HepG2 (cell line): Measurements from ENCODE around the gene SRD5A3. TPM values are rescaled to one million over a fixed set of nuclear protein-coding genes. Genes with fewer than 3 reads are reported as not detected.
A peak's percentile ranks its signal among the peaks of the same experiment; 100 is the strongest.

Experiments used
- ATAC-seq: fragments of 200-7000 bp; cut with Tn5 transposase; 3 replicates; pipeline ENCODE4 v1.9.1; 2020; ENCODE audit warnings: mild to moderate bottlenecking, moderate library complexity
- BruUV-seq: library from RNA; stranded (reverse); fragments of 400-500 nt; replicated peaks from 2 replicates; lab custom pipeline; 2021; lab: Mats Ljungman, UMichigan
- CTCF ChIA-PET: fragments of 300-600 bp; formaldehyde crosslinking; extraction: SDS; loops from one replicate; lab custom pipeline; 2021; ENCODE audit warnings: low total read pairs, inconsistent platforms, low intra/inter-chr PET ratio; lab: Yijun Ruan, JAX
- POLR2A ChIA-PET: fragments of 350-600 bp; sonication (Branson Sonifier 250); formaldehyde crosslinking; loops from one replicate; lab custom pipeline; 2020; ENCODE audit warnings: antibody characterized with exemption, inconsistent platforms; lab: Yijun Ruan, JAX
- DNase-seq: peaks from one replicate; pipeline ENCODE4 v3.0.0-alpha.2; 2015; ENCODE audit warnings: low spot score
- FAIRE-seq: peaks from 3 replicates; lab custom pipeline; 2011; peaks lifted over from hg19 to GRCh38; lab: Jason Lieb, UNC
- H2AFZ ChIP-seq: one replicate; pipeline ENCODE4 v1.6.1; 2011; ENCODE audit warnings: low read length, inconsistent platforms
- H3K27ac ChIP-seq: fragments of 300-600 bp; 3 replicates; pipeline ENCODE4 v1.8.0; 2011; ENCODE audit warnings: mixed run types, mild to moderate bottlenecking, mixed read lengths, low read length, inconsistent platforms; ENCODE audit not compliant: insufficient read depth; ENCODE audit errors: extremely low read length
- H3K27me3 ChIP-seq, 2 experiments: fragments of 200-600 bp in 1 of 2; 2 replicates in 1 of 2; 3 replicates in 1 of 2; pipeline versions ENCODE4 v1.6.0 to v1.8.0; 2011; ENCODE audit warnings: low read length in 2 of 2, mild to moderate bottlenecking in 2 of 2, moderate library complexity in 2 of 2, inconsistent platforms in 1 of 2; ENCODE audit not compliant: insufficient read depth in 2 of 2, control insufficient read depth in 1 of 2
- H3K36me3 ChIP-seq, 2 experiments: fragments of 200-600 bp in 1 of 2; replicated peaks in 1 of 2; 2 replicates in 1 of 2; 3 replicates in 1 of 2; pipeline versions ENCODE4 v1.5.1 to v1.8.0; 2011; ENCODE audit warnings: low read length in 2 of 2, inconsistent platforms in 1 of 2; ENCODE audit not compliant: insufficient read depth in 2 of 2, control insufficient read depth in 1 of 2
- H3K4me1 ChIP-seq: 2 replicates; pipeline ENCODE4 v1.5.1; 2012; ENCODE audit warnings: low read length, inconsistent platforms; ENCODE audit not compliant: insufficient read depth
- H3K4me2 ChIP-seq: 2 replicates; pipeline ENCODE4 v1.6.0; 2011; ENCODE audit warnings: low read depth, low read length, inconsistent platforms
- H3K4me3 ChIP-seq, 3 experiments: fragments of 200-600 bp in 1 of 3; sonication (generic), shearing (Covaris generic) in 1 of 3; replicated peaks in 1 of 3; 2 replicates each; pipeline ENCODE4 v1.5.1; 2011 to 2016; ENCODE audit warnings: low read length in 3 of 3, inconsistent platforms in 2 of 3, low read depth in 2 of 3, mild to moderate bottlenecking in 2 of 3, control low read depth in 1 of 3, mixed read lengths in 1 of 3; ENCODE audit not compliant: insufficient read depth in 1 of 3
- H3K79me2 ChIP-seq: one replicate; pipeline ENCODE4 v1.6.1; 2011; ENCODE audit warnings: low read length, inconsistent platforms; ENCODE audit not compliant: insufficient read depth
- H3K9ac ChIP-seq: 2 replicates; pipeline ENCODE4 v1.6.0; 2011; ENCODE audit warnings: mild to moderate bottlenecking, low read depth, low read length, inconsistent platforms; ENCODE audit not compliant: insufficient read depth
- H3K9me3 ChIP-seq: 2 replicates; pipeline ENCODE4 v1.5.1; 2012; ENCODE audit warnings: mild to moderate bottlenecking, low read length
- H4K20me1 ChIP-seq: 2 replicates; pipeline ENCODE4 v1.6.0; 2011; ENCODE audit warnings: inconsistent platforms, mild to moderate bottlenecking, low read length, moderate library complexity; ENCODE audit not compliant: insufficient read depth
- ESRRA ChIP-seq: sonication (generic); formaldehyde crosslinking; IDR thresholded peaks from 2 replicates; pipeline ENCODE4 v1.5.1; 2020; ENCODE audit warnings: mild to moderate bottlenecking, low read depth, missing genetic modification reagents
- NCOA1 ChIP-seq: sonication (generic); formaldehyde crosslinking; IDR thresholded peaks from 2 replicates; pipeline ENCODE4 v1.9.0; 2021; ENCODE audit warnings: missing genetic modification reagents
- NFAT5 ChIP-seq: sonication (generic); formaldehyde crosslinking; IDR thresholded peaks from 2 replicates; pipeline ENCODE4 v1.4.0; 2020; ENCODE audit warnings: missing genetic modification reagents
- RBM22 ChIP-seq: fragments of 200-400 bp; formaldehyde crosslinking; optimal IDR thresholded peaks from 2 replicates; pipeline ENCODE3; 2017; ENCODE audit warnings: mild to moderate bottlenecking, low read length, moderate library complexity
- ZNF121 ChIP-seq: sonication (generic); formaldehyde crosslinking; IDR thresholded peaks from 2 replicates; pipeline ENCODE4 v1.5.0; 2020; ENCODE audit warnings: mild to moderate bottlenecking, missing genetic modification reagents
- ZNF720 ChIP-seq: sonication (generic); formaldehyde crosslinking; IDR thresholded peaks from 2 replicates; pipeline ENCODE4 v1.4.0; 2020; ENCODE audit warnings: missing genetic modification reagents
- WGBS: methylation state at CpG from one replicate; pipeline ENCODE4 v1.1.6; 2017; ENCODE audit warnings: low lambda C conversion rate; 5-methylcytosine and 5-hydroxymethylcytosine counted together
- in situ Hi-C: cut with HindIII; loops from 2 replicates; pipeline ENCODE4 v1.10.0; 2017; ENCODE audit warnings: low pct_unique_long_range_greater_than_20kb; ENCODE audit not compliant: extremely low pct_ligation_motif_present
- intact Hi-C: fragments of 100-400 bp; cut with micrococcal nuclease; formaldehyde crosslinking; loops from one replicate; pipeline ENCODE4 v1.10.0; 2022; ENCODE audit not compliant: unreplicated experiment
- polyA plus RNA-seq, 8 experiments: library from polyadenylated mRNA; depleted of rRNA in 3 of 8; stranded (reverse) in 7 of 8; unstranded in 1 of 8; fragments of >200 nt; fragmentation: Illumina TruSeq in 4 of 8; extraction: Trizol in 4 of 8; gene quantifications; 2 replicates each; pipeline versions ENCODE4 v1.2.1 to v1.2.3, GENCODE V29; 2011 to 2016; ENCODE audit warnings: low read depth in 4 of 8, missing spikeins in 1 of 8, mixed read lengths in 1 of 8; ENCODE audit not compliant: insufficient read depth in 1 of 8
- total RNA-seq, 5 experiments: library from RNA; depleted of rRNA; stranded (reverse); fragments of >200 nt; fragmentation: Illumina TruSeq; extraction: Trizol; gene quantifications; 2 replicates each; pipeline ENCODE4 v1.2.3, GENCODE V29; 2016; ENCODE audit warnings: low read depth in 1 of 5
- TF ChIP-seq, protein P1 (sequence below): sonication (generic); formaldehyde crosslinking; IDR thresholded peaks from 2 replicates; pipeline ENCODE4 v1.8.1; 2023; ENCODE audit warnings: missing genetic modification reagents, inconsistent platforms, borderline replicate concordance
- TF ChIP-seq, protein P2 (sequence below): sonication (generic); formaldehyde crosslinking; conservative IDR thresholded peaks from 2 replicates; pipeline ENCODE4 v1.4.0; 2020; ENCODE audit warnings: missing genetic modification reagents

Gene SRD5A3
- total and polyA plus RNA-seq, 2 of the 13 experiments (the other 11 are each of a cell fraction or from before 2014, with no cell fraction given) = 12.4 to 18.4 TPM

DNA sequence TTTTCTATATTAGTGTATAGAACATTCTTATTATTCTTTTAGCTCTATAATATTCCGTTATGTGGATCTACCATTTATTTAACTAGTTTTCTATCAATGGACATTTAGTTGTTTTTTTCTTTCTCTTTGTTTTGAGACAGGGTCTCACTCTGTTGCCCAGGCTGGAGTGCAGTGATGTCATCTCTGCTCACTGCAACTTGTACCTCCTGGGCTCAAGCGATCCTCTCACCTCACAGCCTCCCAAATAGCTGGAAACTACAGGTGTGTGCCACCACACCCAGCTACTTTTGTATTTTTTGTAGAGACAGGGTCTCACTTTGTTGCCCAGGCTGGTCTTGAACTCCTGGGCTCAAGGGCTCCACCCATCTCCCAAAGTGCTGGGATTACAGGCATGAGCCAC, 60.5 kb downstream of the SRD5A3 start (continued):
- TF ChIP-seq NFAT5 (CRISPR knock-in tag) (no peak), ZNF121 (CRISPR knock-in tag) (peak; percentile 54; the same call in 1 of the 2 replicates), ZNF720 (no peak)

GRCh38 chr4:55407119-55407518, 61.1 kb downstream of the SRD5A3 start:
- H3K27ac ChIP-seq = no peak overlapping the region
- peaks cover 9% of the 10 kb centered on the region for H4K20me1 ChIP-seq
- in situ Hi-C loops (no loop called here), intact Hi-C loops (no loop called here)
- no peak for FAIRE-seq
- no peak overlapping the region for H3K9ac ChIP-seq
- H3K36me3 ChIP-seq = peaks cover 5 to 26% of the 10 kb centered on the region in 2 experiments; a peak in 4 of 5 replicates
- WGBS = 98% methylated on average over 3 of the region's 3 CpGs
- H3K4me1 ChIP-seq = peaks cover 10% of the 10 kb centered on the region
- no TSS peak for BruUV-seq
- H3K79me2 ChIP-seq = peaks cover 57% of the 10 kb centered on the region
- ATAC-seq = no peak
- CTCF ChIA-PET = no interaction called here
- no peak overlapping the region for H3K4me2 ChIP-seq
- TF ChIP-seq, protein P1, sequence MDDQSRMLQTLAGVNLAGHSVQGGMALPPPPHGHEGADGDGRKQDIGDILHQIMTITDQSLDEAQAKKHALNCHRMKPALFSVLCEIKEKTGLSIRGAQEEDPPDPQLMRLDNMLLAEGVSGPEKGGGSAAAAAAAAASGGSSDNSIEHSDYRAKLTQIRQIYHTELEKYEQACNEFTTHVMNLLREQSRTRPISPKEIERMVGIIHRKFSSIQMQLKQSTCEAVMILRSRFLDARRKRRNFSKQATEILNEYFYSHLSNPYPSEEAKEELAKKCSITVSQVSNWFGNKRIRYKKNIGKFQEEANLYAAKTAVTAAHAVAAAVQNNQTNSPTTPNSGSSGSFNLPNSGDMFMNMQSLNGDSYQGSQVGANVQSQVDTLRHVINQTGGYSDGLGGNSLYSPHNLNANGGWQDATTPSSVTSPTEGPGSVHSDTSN (CRISPR knock-in tag) = no peak
- TF ChIP-seq, protein P2, sequence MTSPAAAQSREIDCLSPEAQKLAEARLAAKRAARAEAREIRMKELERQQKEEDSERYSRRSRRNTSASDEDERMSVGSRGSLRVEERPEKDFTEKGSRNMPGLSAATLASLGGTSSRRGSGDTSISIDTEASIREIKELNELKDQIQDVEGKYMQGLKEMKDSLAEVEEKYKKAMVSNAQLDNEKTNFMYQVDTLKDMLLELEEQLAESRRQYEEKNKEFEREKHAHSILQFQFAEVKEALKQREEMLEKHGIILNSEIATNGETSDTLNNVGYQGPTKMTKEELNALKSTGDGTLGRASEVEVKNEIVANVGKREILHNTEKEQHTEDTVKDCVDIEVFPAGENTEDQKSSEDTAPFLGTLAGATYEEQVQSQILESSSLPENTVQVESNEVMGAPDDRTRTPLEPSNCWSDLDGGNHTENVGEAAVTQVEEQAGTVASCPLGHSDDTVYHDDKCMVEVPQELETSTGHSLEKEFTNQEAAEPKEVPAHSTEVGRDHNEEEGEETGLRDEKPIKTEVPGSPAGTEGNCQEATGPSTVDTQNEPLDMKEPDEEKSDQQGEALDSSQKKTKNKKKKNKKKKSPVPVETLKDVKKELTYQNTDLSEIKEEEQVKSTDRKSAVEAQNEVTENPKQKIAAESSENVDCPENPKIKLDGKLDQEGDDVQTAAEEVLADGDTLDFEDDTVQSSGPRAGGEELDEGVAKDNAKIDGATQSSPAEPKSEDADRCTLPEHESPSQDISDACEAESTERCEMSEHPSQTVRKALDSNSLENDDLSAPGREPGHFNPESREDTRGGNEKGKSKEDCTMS = no peak
- TF ChIP-seq ESRRA (CRISPR knock-in tag) = no peak
- TF ChIP-seq RBM22 = peak; percentile 61
- TF ChIP-seq NCOA1 (CRISPR knock-in tag) = no peak
- POLR2A ChIA-PET = no interaction called here
- H3K4me3 ChIP-seq = no peak overlapping the region
- DNase-seq = no peak
- H3K27me3 ChIP-seq = no peaks in the 10 kb centered on the region
- H2AFZ ChIP-seq = no peak overlapping the region
- no peaks in the 10 kb centered on the region for H3K9me3 ChIP-seq
